Measurements from ENCODE around the gene STK24. TPM values are rescaled to one million over a fixed set of nuclear protein-coding genes. Genes with fewer than 3 reads are reported as not detected.

The STK24 gene
- total and polyA plus RNA-seq, 2 of the 4 experiments (the other 2 are of a cell fraction), result 29.2 to 43.4 TPM

- ATAC-seq (ENCODE audit: low read depth) (no peak), DNase-seq (no peak)
- Histone ChIP-seq H2BK120ac (ENCODE audit: low read depth, low read length) (peak overlapping the region; percentile 30; the same call in 1 of the 2 replicates), H2AFZ (replicated peaks; ENCODE audit: low read length, poor library complexity) (no peak overlapping the region), H3K36me3 (ENCODE audit: control insufficient read depth, insufficient read depth, low read length) (peaks cover 6% of the 10 kb centered on the region), H3K18ac (ENCODE audit: low read depth, low read length) (0 out of 2 replicates have a peak overlapping the region, but pooled peaks have one; percentile 2), H3K9ac (ENCODE audit: low read depth, low read length) (no peak overlapping the region), H2BK20ac (ENCODE audit: low read depth, low read length) (peak overlapping the region; percentile 10; the same call in 1 of the 2 replicates), H3K56ac (ENCODE audit: extremely low read depth, insufficient read depth, low read length) (no peak overlapping the region), H4K8ac (ENCODE audit: low read depth in 2 of 2, low read length in 2 of 2) (peak overlapping the region in 1 of 2 experiments; percentile 13; a peak in 1 of 4 replicates), H2BK15ac (ENCODE audit: low read depth, low read length) (peak overlapping the region; percentile 31; the same call in 1 of the 3 replicates), H4K91ac (ENCODE audit: insufficient read depth, low read depth, low read length) (no peak overlapping the region; the same call in 1 of the 2 replicates), H3K27ac (ENCODE audit: insufficient read depth, low read length) (0 out of 2 replicates have a peak overlapping the region, but pooled peaks have one; percentile 3), H3K4me1 (ENCODE audit: control insufficient read depth, insufficient read depth, low read length) (peaks cover 35% of the 10 kb centered on the region), H2BK5ac (ENCODE audit: low read depth, low read length, poor library complexity, severe bottlenecking) (no peak overlapping the region), H3K4ac (ENCODE audit: low read depth, low read length) (peak overlapping the region; percentile 33), H2AK5ac (ENCODE audit: low read depth, low read length) (peak overlapping the region; percentile 54), H3K23ac (ENCODE audit: low read depth, low read length) (no peak overlapping the region), H3K9me3 (ENCODE audit: control insufficient read depth, insufficient read depth, low read length) (peaks cover 10% of the 10 kb centered on the region), H4K5ac (ENCODE audit: low read depth, low read length) (no peak overlapping the region), H3K4me2 (ENCODE audit: low read depth, low read length) (no peak overlapping the region), H3K27me3 (ENCODE audit: control insufficient read depth, insufficient read depth, low read length) (no peaks in the 10 kb centered on the region), H4K20me1 (ENCODE audit: insufficient read depth, low read length) (peaks cover 55% of the 10 kb centered on the region), H3K14ac (replicated peaks; ENCODE audit: low read depth, low read length) (0 out of 2 replicates have a peak overlapping the region, but pooled peaks have one; percentile 28), H3K4me3 (ENCODE audit: insufficient read depth, low read depth, low read length) (no peak overlapping the region), H2AK9ac (replicated peaks; ENCODE audit: low read depth, low read length, poor library complexity) (no peak overlapping the region), H3K79me1 (ENCODE audit: low read depth in 1 of 2, low read length in 2 of 2) (peaks cover 30 to 77% of the 10 kb centered on the region in 2 experiments), H3K9me1 (ENCODE audit: insufficient read depth, low read length) (peaks cover 38% of the 10 kb centered on the region)
- ChIA-PET POLR2A (ENCODE audit: unreplicated experiment) (interaction anchor here (0.6 kb wide), 1 partner anchor 39 kb away, joined by 4 read pairs; no protein-coding TSS in a partner anchor), CTCF (interaction anchor here (0.5 kb wide), 1 partner anchor 64 kb away, joined by 3 read pairs; no protein-coding TSS in a partner anchor)
- no TSS peak for BruUV-seq (replicated peaks)
- intact Hi-C loops (cut with micrococcal nuclease), result no loop called here
- no peak for TF ChIP-seq CHD1 (IDR thresholded peaks at IDR 0.05; ENCODE audit: low read depth, low read length)
- no peak for TF ChIP-seq CTCF (conservative IDR thresholded peaks at IDR 0.05; ENCODE audit: low read depth, low read length)
- no peak for TF ChIP-seq MAFK (IDR thresholded peaks at IDR 0.05; ENCODE audit: low read depth, low read length)
- TF ChIP-seq RAD21 (IDR thresholded peaks at IDR 0.05; ENCODE audit: low read length), result no peak
- no peak for TF ChIP-seq RFX5 (IDR thresholded peaks at IDR 0.05; ENCODE audit: low read depth, low read length)
- no peak for TF ChIP-seq MXI1 (IDR thresholded peaks at IDR 0.05; ENCODE audit: borderline replicate concordance, low read depth, low read length)
- TF ChIP-seq NFE2L2 (IDR thresholded peaks at IDR 0.05; ENCODE audit: low read depth, low read length), result no peak
- no peak for TF ChIP-seq POLR2A (IDR thresholded peaks at IDR 0.05; ENCODE audit: low read depth, low read length)
- TF ChIP-seq FOS (IDR thresholded peaks at IDR 0.05; ENCODE audit: low read depth, low read length), result no peak
- TF ChIP-seq SMC3 (IDR thresholded peaks at IDR 0.05; ENCODE audit: low read depth, low read length), result no peak
- dilution Hi-C loops (cut with HindIII; ENCODE audit: low sequenced_read_pairs, unreplicated experiment), result no loop called here
- in situ Hi-C loops (cut with MboI; ENCODE audit: low sequenced_read_pairs), result no loop called here
- 72% methylated on average over 5 of the region's 5 CpGs; no CpG with 5 or more reads in 1 of the 2 experiments for whole genome bisulfite sequencing, 2 experiments (ENCODE audit: extremely low coverage in 2 of 2, insufficient read length in 1 of 2)
These were observed 30.5 kb downstream of the STK24 start for GRCh38 chr13:98546402-98546801.
